ENCODE measurements around the gene TIMP3.

- TF ChIP-seq YY1 (IDR thresholded peaks at IDR 0.05; ENCODE audit: insufficient read depth, insufficient read length) (no peak), ZNF274 (IDR thresholded peaks at IDR 0.05; ENCODE audit: low read depth, low read length) (no peak), SUZ12 (IDR thresholded peaks at IDR 0.05; ENCODE audit: extremely low read depth, insufficient read depth, insufficient read length) (no peak)
Measured at GRCh38 chr22:32909581-32910428, 108.3 kb downstream of the TIMP3 start.
